HepG2 (cell line): ENCODE measurements around the gene DPM1. TPM values are rescaled to one million over a fixed set of nuclear protein-coding genes. Genes with fewer than 3 reads are reported as not detected.

Source experiments
- ELF1 ChIP-seq: sonication (generic); formaldehyde crosslinking; IDR thresholded peaks from 2 replicates; pipeline ENCODE4 v1.4.0; 2020; ENCODE audit warnings: missing genetic modification reagents
- JUN ChIP-seq: sonication (generic); formaldehyde crosslinking; IDR thresholded peaks from 2 replicates; pipeline ENCODE4 v1.4.0; 2020; ENCODE audit warnings: mild to moderate bottlenecking, missing genetic modification reagents
- PAX8 ChIP-seq: sonication (generic); formaldehyde crosslinking; IDR thresholded peaks from 2 replicates; pipeline ENCODE4 v1.8.0; 2022; ENCODE audit warnings: mild to moderate bottlenecking, missing genetic modification reagents, borderline replicate concordance
- RFX3 ChIP-seq: IDR thresholded peaks from 2 replicates; pipeline ENCODE4 v1.6.1; 2016; ENCODE audit warnings: missing biosample characterization, missing genetic modification reagents
- RXRA ChIP-seq: sonication (generic); formaldehyde crosslinking; IDR thresholded peaks from 2 replicates; pipeline ENCODE4 v1.5.1; 2020; ENCODE audit warnings: missing genetic modification reagents
- SNAPC2 ChIP-seq: sonication (generic); formaldehyde crosslinking; IDR thresholded peaks from 2 replicates; pipeline ENCODE4 v1.8.1; 2022; ENCODE audit warnings: mild to moderate bottlenecking, missing genetic modification reagents
- SP2 ChIP-seq: sonication (generic); formaldehyde crosslinking; IDR thresholded peaks from 2 replicates; pipeline ENCODE4 v1.5.1; 2020; ENCODE audit warnings: mild to moderate bottlenecking, missing genetic modification reagents
- TCF12 ChIP-seq, 2 experiments: fragments of 450-650 bp in 1 of 2; sonication (generic) in 1 of 2; formaldehyde crosslinking in 1 of 2; IDR thresholded peaks; 2 replicates each; pipeline versions ENCODE4 v1.6.1 to v1.8.0; 2017 to 2022; ENCODE audit warnings: antibody characterized with exemption in 1 of 2, mild to moderate bottlenecking in 1 of 2, missing genetic modification reagents in 1 of 2, moderate library complexity in 1 of 2
- ZBTB42 ChIP-seq: sonication (generic); formaldehyde crosslinking; IDR thresholded peaks from 2 replicates; pipeline ENCODE4 v1.5.0; 2020; ENCODE audit warnings: mild to moderate bottlenecking, missing genetic modification reagents
- ZC3H13 ChIP-seq: sonication (generic); formaldehyde crosslinking; IDR thresholded peaks from 2 replicates; pipeline ENCODE4 v1.8.1; 2023; ENCODE audit warnings: mild to moderate bottlenecking, missing genetic modification reagents, moderate library complexity
- ZNF30 ChIP-seq: sonication (generic); formaldehyde crosslinking; IDR thresholded peaks from 2 replicates; pipeline ENCODE4 v1.5.0; 2020; ENCODE audit warnings: mild to moderate bottlenecking, missing genetic modification reagents
- ZNF546 ChIP-seq: sonication (generic); formaldehyde crosslinking; conservative IDR thresholded peaks from 2 replicates; pipeline ENCODE4 v1.8.1; 2023; ENCODE audit warnings: mild to moderate bottlenecking, missing genetic modification reagents
- ZNF780A ChIP-seq: sonication (generic); formaldehyde crosslinking; IDR thresholded peaks from 2 replicates; pipeline ENCODE4 v1.8.0; 2022; ENCODE audit warnings: mild to moderate bottlenecking, missing genetic modification reagents, moderate library complexity
- ZSCAN12 ChIP-seq: sonication (generic); formaldehyde crosslinking; IDR thresholded peaks from 2 replicates; pipeline ENCODE4 v1.9.0; 2021; ENCODE audit warnings: mild to moderate bottlenecking, missing genetic modification reagents
- polyA plus RNA-seq, 8 experiments: library from polyadenylated mRNA; depleted of rRNA in 3 of 8; stranded (reverse) in 7 of 8; unstranded in 1 of 8; fragments of >200 nt; fragmentation: Illumina TruSeq in 4 of 8; extraction: Trizol in 4 of 8; gene quantifications; 2 replicates each; pipeline versions ENCODE4 v1.2.1 to v1.2.3, GENCODE V29; 2011 to 2016; ENCODE audit warnings: low read depth in 4 of 8, missing spikeins in 1 of 8, mixed read lengths in 1 of 8; ENCODE audit not compliant: insufficient read depth in 1 of 8
- total RNA-seq, 5 experiments: library from RNA; depleted of rRNA; stranded (reverse); fragments of >200 nt; fragmentation: Illumina TruSeq; extraction: Trizol; gene quantifications; 2 replicates each; pipeline ENCODE4 v1.2.3, GENCODE V29; 2016; ENCODE audit warnings: low read depth in 1 of 5
- TF ChIP-seq, protein P1 (sequence below), 2 experiments: sonication (generic) in 1 of 2; formaldehyde crosslinking in 1 of 2; IDR thresholded peaks; 2 replicates each; pipeline versions ENCODE4 v1.6.1 to v1.9.0; 2014 to 2022; ENCODE audit warnings: antibody characterized with exemption in 1 of 2, borderline replicate concordance in 1 of 2, inconsistent platforms in 1 of 2, low read depth in 1 of 2, missing genetic modification reagents in 1 of 2
- TF ChIP-seq, protein P2 (sequence below): sonication (generic); formaldehyde crosslinking; IDR thresholded peaks from 2 replicates; pipeline ENCODE4 v1.8.1; 2022; ENCODE audit warnings: mild to moderate bottlenecking, missing genetic modification reagents
- TF ChIP-seq, protein P3 (sequence below): sonication (generic); formaldehyde crosslinking; IDR thresholded peaks from 2 replicates; pipeline ENCODE4 v1.4.0; 2020; ENCODE audit warnings: missing genetic modification reagents

DPM1 gene
- total and polyA plus RNA-seq, 2 of the 13 experiments (the other 11 are each of a cell fraction or from before 2014, with no cell fraction given) = 83.2 to 161 TPM

DNA sequence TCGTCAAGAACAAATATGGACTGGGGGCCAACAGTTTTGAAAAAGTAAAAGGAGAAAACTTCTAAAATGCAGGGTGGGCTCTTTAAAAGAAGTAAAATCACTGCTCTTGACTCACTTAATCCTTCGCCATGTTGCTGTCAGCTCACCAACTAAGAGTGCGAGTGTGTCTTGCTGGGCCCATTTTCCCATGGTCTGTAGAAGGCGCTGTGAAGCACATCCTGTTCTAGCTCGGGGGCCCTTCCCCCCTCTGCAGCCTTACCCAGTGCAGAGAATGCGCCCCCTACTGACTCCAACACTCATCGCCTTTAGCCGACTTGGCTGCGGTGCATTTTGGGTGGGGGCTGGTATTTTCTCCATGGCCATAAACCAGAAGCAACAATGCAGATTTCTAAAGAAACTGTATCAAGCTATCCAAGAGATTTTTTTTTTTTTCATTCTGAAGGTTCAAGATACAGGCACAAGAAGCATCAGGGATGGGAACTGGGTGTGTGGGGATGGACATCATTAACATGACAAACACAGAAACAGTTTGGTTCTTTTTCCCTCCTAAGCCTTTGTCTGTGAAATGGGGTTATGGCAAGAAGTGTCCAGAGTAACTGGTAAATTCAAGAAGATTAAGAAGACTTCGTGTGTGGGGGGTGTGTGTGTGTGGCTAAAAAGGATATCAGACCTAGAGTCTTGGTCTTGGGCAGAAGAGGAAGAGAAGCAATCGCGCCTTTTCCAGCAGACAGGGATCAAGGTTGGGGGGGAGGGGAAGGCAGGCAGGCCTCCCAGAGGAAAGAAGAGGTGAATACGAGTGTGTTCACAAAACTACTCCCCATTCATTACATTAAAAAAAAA, 28.8 kb downstream of the DPM1 start (continued):
- TF ChIP-seq, protein P1, sequence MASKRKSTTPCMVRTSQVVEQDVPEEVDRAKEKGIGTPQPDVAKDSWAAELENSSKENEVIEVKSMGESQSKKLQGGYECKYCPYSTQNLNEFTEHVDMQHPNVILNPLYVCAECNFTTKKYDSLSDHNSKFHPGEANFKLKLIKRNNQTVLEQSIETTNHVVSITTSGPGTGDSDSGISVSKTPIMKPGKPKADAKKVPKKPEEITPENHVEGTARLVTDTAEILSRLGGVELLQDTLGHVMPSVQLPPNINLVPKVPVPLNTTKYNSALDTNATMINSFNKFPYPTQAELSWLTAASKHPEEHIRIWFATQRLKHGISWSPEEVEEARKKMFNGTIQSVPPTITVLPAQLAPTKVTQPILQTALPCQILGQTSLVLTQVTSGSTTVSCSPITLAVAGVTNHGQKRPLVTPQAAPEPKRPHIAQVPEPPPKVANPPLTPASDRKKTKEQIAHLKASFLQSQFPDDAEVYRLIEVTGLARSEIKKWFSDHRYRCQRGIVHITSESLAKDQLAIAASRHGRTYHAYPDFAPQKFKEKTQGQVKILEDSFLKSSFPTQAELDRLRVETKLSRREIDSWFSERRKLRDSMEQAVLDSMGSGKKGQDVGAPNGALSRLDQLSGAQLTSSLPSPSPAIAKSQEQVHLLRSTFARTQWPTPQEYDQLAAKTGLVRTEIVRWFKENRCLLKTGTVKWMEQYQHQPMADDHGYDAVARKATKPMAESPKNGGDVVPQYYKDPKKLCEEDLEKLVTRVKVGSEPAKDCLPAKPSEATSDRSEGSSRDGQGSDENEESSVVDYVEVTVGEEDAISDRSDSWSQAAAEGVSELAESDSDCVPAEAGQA (IDR thresholded peaks at IDR 0.05; ENCODE audit: low read depth) = peak; percentile 54; the same call in 1 of the 2 replicates
- TF ChIP-seq, protein P1 (CRISPR knock-in tag; IDR thresholded peaks at IDR 0.05; ENCODE audit: borderline replicate concordance) = no peak
- TF ChIP-seq TCF12 (IDR thresholded peaks at IDR 0.05) = no peak
- TF ChIP-seq TCF12 (CRISPR knock-in tag; IDR thresholded peaks at IDR 0.05) = no peak
- no peak for TF ChIP-seq ZSCAN12 (CRISPR knock-in tag)
- TF ChIP-seq RXRA = peak; percentile 86
- peak; percentile 17; the same call in 1 of the 2 replicates for TF ChIP-seq ZNF780A (CRISPR knock-in tag)
- TF ChIP-seq JUN (CRISPR knock-in tag) = no peak; the same call in 1 of the 2 replicates
- TF ChIP-seq PAX8 (CRISPR knock-in tag) = 0 out of 2 replicates have a peak, but pooled peaks have one; percentile 49
- peak; percentile 67; the same call in 1 of the 2 replicates for TF ChIP-seq ZC3H13 (CRISPR knock-in tag)
- peak; percentile 79 for TF ChIP-seq ELF1 (CRISPR knock-in tag)
- no peak for TF ChIP-seq ZNF30 (CRISPR knock-in tag)
- TF ChIP-seq RFX3 (CRISPR knock-in tag) = no peak
- TF ChIP-seq SP2 = peak; percentile 44; the same call in 1 of the 2 replicates
- TF ChIP-seq, protein P2, sequence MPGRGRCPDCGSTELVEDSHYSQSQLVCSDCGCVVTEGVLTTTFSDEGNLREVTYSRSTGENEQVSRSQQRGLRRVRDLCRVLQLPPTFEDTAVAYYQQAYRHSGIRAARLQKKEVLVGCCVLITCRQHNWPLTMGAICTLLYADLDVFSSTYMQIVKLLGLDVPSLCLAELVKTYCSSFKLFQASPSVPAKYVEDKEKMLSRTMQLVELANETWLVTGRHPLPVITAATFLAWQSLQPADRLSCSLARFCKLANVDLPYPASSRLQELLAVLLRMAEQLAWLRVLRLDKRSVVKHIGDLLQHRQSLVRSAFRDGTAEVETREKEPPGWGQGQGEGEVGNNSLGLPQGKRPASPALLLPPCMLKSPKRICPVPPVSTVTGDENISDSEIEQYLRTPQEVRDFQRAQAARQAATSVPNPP (CRISPR knock-in tag) = no peak
- TF ChIP-seq, protein P3, sequence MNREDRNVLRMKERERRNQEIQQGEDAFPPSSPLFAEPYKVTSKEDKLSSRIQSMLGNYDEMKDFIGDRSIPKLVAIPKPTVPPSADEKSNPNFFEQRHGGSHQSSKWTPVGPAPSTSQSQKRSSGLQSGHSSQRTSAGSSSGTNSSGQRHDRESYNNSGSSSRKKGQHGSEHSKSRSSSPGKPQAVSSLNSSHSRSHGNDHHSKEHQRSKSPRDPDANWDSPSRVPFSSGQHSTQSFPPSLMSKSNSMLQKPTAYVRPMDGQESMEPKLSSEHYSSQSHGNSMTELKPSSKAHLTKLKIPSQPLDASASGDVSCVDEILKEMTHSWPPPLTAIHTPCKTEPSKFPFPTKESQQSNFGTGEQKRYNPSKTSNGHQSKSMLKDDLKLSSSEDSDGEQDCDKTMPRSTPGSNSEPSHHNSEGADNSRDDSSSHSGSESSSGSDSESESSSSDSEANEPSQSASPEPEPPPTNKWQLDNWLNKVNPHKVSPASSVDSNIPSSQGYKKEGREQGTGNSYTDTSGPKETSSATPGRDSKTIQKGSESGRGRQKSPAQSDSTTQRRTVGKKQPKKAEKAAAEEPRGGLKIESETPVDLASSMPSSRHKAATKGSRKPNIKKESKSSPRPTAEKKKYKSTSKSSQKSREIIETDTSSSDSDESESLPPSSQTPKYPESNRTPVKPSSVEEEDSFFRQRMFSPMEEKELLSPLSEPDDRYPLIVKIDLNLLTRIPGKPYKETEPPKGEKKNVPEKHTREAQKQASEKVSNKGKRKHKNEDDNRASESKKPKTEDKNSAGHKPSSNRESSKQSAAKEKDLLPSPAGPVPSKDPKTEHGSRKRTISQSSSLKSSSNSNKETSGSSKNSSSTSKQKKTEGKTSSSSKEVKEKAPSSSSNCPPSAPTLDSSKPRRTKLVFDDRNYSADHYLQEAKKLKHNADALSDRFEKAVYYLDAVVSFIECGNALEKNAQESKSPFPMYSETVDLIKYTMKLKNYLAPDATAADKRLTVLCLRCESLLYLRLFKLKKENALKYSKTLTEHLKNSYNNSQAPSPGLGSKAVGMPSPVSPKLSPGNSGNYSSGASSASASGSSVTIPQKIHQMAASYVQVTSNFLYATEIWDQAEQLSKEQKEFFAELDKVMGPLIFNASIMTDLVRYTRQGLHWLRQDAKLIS (CRISPR knock-in tag) = 0 out of 2 replicates have a peak, but pooled peaks have one; percentile 53
- TF ChIP-seq SNAPC2 (CRISPR knock-in tag) = no peak; the same call in 1 of the 2 replicates
- TF ChIP-seq ZNF546 (CRISPR knock-in tag) = no peak
- TF ChIP-seq ZBTB42 (CRISPR knock-in tag) = no peak
